HEK293T (cell line): Measurements from ENCODE around the gene NR5A1.

Experiments used
- CTCF ChIA-PET: fragments of 350-600 bp; formaldehyde crosslinking; extraction: SDS; loops from one replicate; lab custom pipeline; 2021; ENCODE audit warnings: antibody characterized with exemption, inconsistent platforms; lab: Yijun Ruan, JAX
- POLR2A ChIA-PET: fragments of 350-600 bp; formaldehyde crosslinking; extraction: SDS; loops from one replicate; lab custom pipeline; 2020; ENCODE audit warnings: antibody characterized with exemption, inconsistent platforms; lab: Yijun Ruan, JAX
- DNase-seq: peaks from one replicate; pipeline ENCODE4 v3.0.0; 2012; ENCODE audit warnings: mixed read lengths; ENCODE audit errors: extremely low spot score
- ARNT ChIP-seq: fragments of 450-650 bp; IDR thresholded peaks from 2 replicates; pipeline ENCODE4 v1.6.1; 2017; ENCODE audit warnings: mild to moderate bottlenecking
- BHLHE40 ChIP-seq: fragments of 450-650 bp; IDR thresholded peaks from 2 replicates; pipeline ENCODE4 v1.6.1; 2016; ENCODE audit warnings: mild to moderate bottlenecking, moderate library complexity, borderline replicate concordance
- CTBP1 ChIP-seq: fragments of 450-650 bp; IDR thresholded peaks from 2 replicates; pipeline ENCODE4 v1.6.1; 2016; ENCODE audit warnings: borderline replicate concordance
- ELF4 ChIP-seq: fragments of 450-650 bp; IDR thresholded peaks from 2 replicates; pipeline ENCODE4 v1.6.1; 2017; ENCODE audit warnings: antibody characterized with exemption
- FOXA1 ChIP-seq: fragments of 450-650 bp; IDR thresholded peaks from 2 replicates; pipeline ENCODE4 v1.6.1; 2016; ENCODE audit warnings: mild to moderate bottlenecking
- FOXK2 ChIP-seq: fragments of 450-650 bp; IDR thresholded peaks from 2 replicates; pipeline ENCODE4 v1.6.1; 2016; ENCODE audit warnings: mild to moderate bottlenecking
- FOXM1 ChIP-seq: fragments of 450-650 bp; IDR thresholded peaks from 2 replicates; pipeline ENCODE4 v1.6.1; 2017; ENCODE audit warnings: mild to moderate bottlenecking, borderline replicate concordance
- HDGF ChIP-seq: fragments of 450-650 bp; IDR thresholded peaks from 2 replicates; pipeline ENCODE4 v1.6.1; 2017; ENCODE audit warnings: antibody characterized with exemption, borderline replicate concordance
- L3MBTL2 ChIP-seq: fragments of 450-650 bp; conservative IDR thresholded peaks from 2 replicates; pipeline ENCODE4 v1.6.1; 2016; ENCODE audit warnings: mild to moderate bottlenecking
- LEF1 ChIP-seq: fragments of 450-650 bp; IDR thresholded peaks from 2 replicates; pipeline ENCODE4 v1.6.1; 2017; ENCODE audit warnings: mild to moderate bottlenecking, borderline replicate concordance
- NFRKB ChIP-seq: fragments of 450-650 bp; IDR thresholded peaks from 2 replicates; pipeline ENCODE4 v1.6.1; 2016; ENCODE audit warnings: mild to moderate bottlenecking, moderate library complexity
- PKNOX1 ChIP-seq: fragments of 450-650 bp; IDR thresholded peaks from 2 replicates; pipeline ENCODE4 v1.6.1; 2016
- SP1 ChIP-seq: fragments of 450-650 bp; IDR thresholded peaks from 2 replicates; pipeline ENCODE4 v1.6.1; 2017
- SUZ12 ChIP-seq: fragments of 450-650 bp; IDR thresholded peaks from 2 replicates; pipeline ENCODE4 v1.6.1; 2016; ENCODE audit warnings: mild to moderate bottlenecking
- TARDBP ChIP-seq: fragments of 450-650 bp; IDR thresholded peaks from 2 replicates; pipeline ENCODE4 v1.6.1; 2016
- ZNF384 ChIP-seq: fragments of 450-650 bp; IDR thresholded peaks from 2 replicates; pipeline ENCODE4 v1.6.1; 2016

NR5A1 gene

GRCh38 chr9:124550072-124550471 lies 42.9 kb upstream of the NR5A1 start:
- ChIA-PET CTCF (interaction anchor here (1.0 kb wide), 1 partner anchor 13 kb away, joined by 3 read pairs; no protein-coding TSS in a partner anchor), POLR2A (no interaction called here)
- TF ChIP-seq BHLHE40 (no peak), ELF4 (no peak), FOXA1 (no peak), PKNOX1 (no peak), SUZ12 (no peak), HDGF (no peak), SP1 (no peak), TARDBP (no peak), ZNF384 (no peak), ARNT (no peak), NFRKB (no peak), FOXM1 (no peak), CTBP1 (no peak), FOXK2 (no peak), LEF1 (no peak), L3MBTL2 (no peak)
- DNase-seq: no peak

GRCh38 chr9:124549016-124549415 lies 41.8 kb upstream of the NR5A1 start:
- POLR2A ChIA-PET: no interaction called here
- no peak for DNase-seq
- TF ChIP-seq SP1 (no peak), HDGF (no peak), ELF4 (no peak), LEF1 (no peak), FOXA1 (no peak), L3MBTL2 (no peak), TARDBP (no peak), ZNF384 (no peak), FOXM1 (no peak), BHLHE40 (no peak), PKNOX1 (no peak), CTBP1 (no peak)
- CTCF ChIA-PET: no interaction called here

GRCh38 chr9:124544535-124544934 lies 37.3 kb upstream of the NR5A1 start:
- CTCF ChIA-PET: interaction anchor here (0.7 to 1.2 kb wide), 2 partner anchors 167 to 345 kb away, joined by 3 read pairs; no protein-coding TSS in a partner anchor
- POLR2A ChIA-PET: no interaction called here
- no peak for TF ChIP-seq CTBP1
- no peak for TF ChIP-seq HDGF
- TF ChIP-seq ZNF384: no peak
- no peak for TF ChIP-seq L3MBTL2
- DNase-seq: no peak

GRCh38 chr9:124541824-124542223 lies 34.6 kb upstream of the NR5A1 start:
- no peak for DNase-seq
- ChIA-PET CTCF (no interaction called here), POLR2A (no interaction called here)
- no peak for TF ChIP-seq ELF4
- no peak for TF ChIP-seq SP1
- no peak for TF ChIP-seq SUZ12
- TF ChIP-seq TARDBP: no peak
- no peak for TF ChIP-seq FOXM1
- TF ChIP-seq HDGF: no peak
- no peak for TF ChIP-seq FOXK2
- no peak for TF ChIP-seq ARNT
- no peak for TF ChIP-seq BHLHE40
- no peak for TF ChIP-seq PKNOX1
- no peak for TF ChIP-seq LEF1
- TF ChIP-seq CTBP1: no peak
- no peak for TF ChIP-seq ZNF384
- TF ChIP-seq NFRKB: no peak
- TF ChIP-seq FOXA1: no peak
- TF ChIP-seq L3MBTL2: no peak

- TF ChIP-seq ELF4 (no peak), NFRKB (no peak), HDGF (no peak), TARDBP (no peak), PKNOX1 (no peak), CTBP1 (no peak), SUZ12 (no peak), LEF1 (no peak), FOXA1 (no peak), ZNF384 (no peak), L3MBTL2 (no peak), SP1 (no peak), ARNT (no peak), BHLHE40 (no peak), FOXM1 (no peak), FOXK2 (no peak)
- ChIA-PET CTCF (interaction anchor here (0.6 to 1.9 kb wide), 5 partner anchors 8 to 160 kb away, joined by 5 to 9 read pairs (median 6); no protein-coding TSS in a partner anchor), POLR2A (no interaction called here)
- no peak for DNase-seq
Observed at GRCh38 chr9:124537926-124538325, 30.7 kb upstream of the NR5A1 start.
